Naive thymus-derived CD4-positive, alpha-beta T cell (primary cell): ENCODE data around the gene IRF3. TPM values are rescaled to one million over a fixed set of nuclear protein-coding genes. Genes with fewer than 3 reads are reported as not detected.

ENCODE experiments used
- ATAC-seq: fragments of 150-1000 bp; cut with Tn5 transposase; 2 replicates; pipeline ENCODE4 v1.10.0; 2021; ENCODE audit warnings: mild to moderate bottlenecking, moderate library complexity
- CTCF ChIA-PET: fragments of 350-600 bp; sonication (Branson Sonifier 250); formaldehyde crosslinking; loops from one replicate; lab custom pipeline; 2021; ENCODE audit warnings: antibody characterized with exemption; lab: Charles Lee
- POLR2A ChIA-PET: fragments of 350-600 bp; sonication (Branson Sonifier 250); formaldehyde crosslinking; loops from one replicate; lab custom pipeline; 2021; ENCODE audit warnings: antibody characterized with exemption, inconsistent platforms; lab: Charles Lee
- DNase-seq, 9 donors: peaks; one replicate each; pipeline versions ENCODE4 v3.0.0 to v3.0.0-alpha.2; 2020 to 2022; ENCODE audit warnings: mixed read lengths in 1 of 9
- H3K27ac ChIP-seq: one replicate; pipeline ENCODE4 v1.7.0; 2013; ENCODE audit warnings: mild to moderate bottlenecking, low read depth, low read length, moderate library complexity
- H3K27me3 ChIP-seq, 2 donors: one replicate each; pipeline ENCODE4 v1.7.0; 2013; ENCODE audit warnings: low read length in 2 of 2, mild to moderate bottlenecking in 2 of 2, moderate library complexity in 2 of 2; ENCODE audit not compliant: control insufficient read depth in 2 of 2, insufficient read depth in 2 of 2
- H3K36me3 ChIP-seq, 3 experiments: 1 replicate in 2 of 3; 2 replicates in 1 of 3; pipeline ENCODE4 v1.7.0; 2013; ENCODE audit warnings: low read length in 3 of 3, mild to moderate bottlenecking in 3 of 3, moderate library complexity in 1 of 3; ENCODE audit not compliant: insufficient read depth in 3 of 3, control insufficient read depth in 2 of 3
- H3K4me1 ChIP-seq, 2 donors: one replicate each; pipeline ENCODE4 v1.7.0; 2013; ENCODE audit warnings: low read length in 2 of 2, mild to moderate bottlenecking in 2 of 2, moderate library complexity in 1 of 2; ENCODE audit not compliant: control insufficient read depth in 2 of 2, insufficient read depth in 2 of 2
- H3K4me3 ChIP-seq: 2 replicates; pipeline ENCODE4 v1.7.0; 2013; ENCODE audit warnings: mild to moderate bottlenecking, low read length
- H3K9me3 ChIP-seq, 3 experiments: 1 replicate in 2 of 3; 2 replicates in 1 of 3; pipeline ENCODE4 v1.7.0; 2013; ENCODE audit warnings: low read length in 3 of 3; ENCODE audit not compliant: control insufficient read depth in 2 of 3
- H3K27ac Mint-ChIP-seq, 9 donors: one replicate each; pipeline ENCODE4 v1.8.0; 2020 to 2022; ENCODE audit warnings: mixed read lengths in 9 of 9, mild to moderate bottlenecking in 8 of 9, moderate library complexity in 5 of 9, inconsistent platforms in 2 of 9
- H3K27me3 Mint-ChIP-seq, 5 donors: one replicate each; pipeline ENCODE4 v1.8.0; 2021 to 2022; ENCODE audit warnings: mixed read lengths in 5 of 5, mild to moderate bottlenecking in 1 of 5
- H3K36me3 Mint-ChIP-seq, 5 donors: one replicate each; pipeline ENCODE4 v1.8.0; 2020 to 2022; ENCODE audit warnings: mixed read lengths in 5 of 5, mild to moderate bottlenecking in 3 of 5, inconsistent platforms in 1 of 5
- H3K4me1 Mint-ChIP-seq, 7 donors: one replicate each; pipeline ENCODE4 v1.8.0; 2020 to 2022; ENCODE audit warnings: mixed read lengths in 7 of 7, mild to moderate bottlenecking in 3 of 7, inconsistent platforms in 1 of 7
- H3K4me3 Mint-ChIP-seq, 10 donors: one replicate each; pipeline ENCODE4 v1.8.0; 2020 to 2022; ENCODE audit warnings: mild to moderate bottlenecking in 10 of 10, mixed read lengths in 10 of 10, moderate library complexity in 6 of 10, inconsistent platforms in 2 of 10
- H3K9me3 Mint-ChIP-seq, 11 donors: one replicate each; pipeline ENCODE4 v1.8.0; 2020 to 2022; ENCODE audit warnings: mixed read lengths in 11 of 11, mild to moderate bottlenecking in 4 of 11, inconsistent platforms in 1 of 11, moderate library complexity in 1 of 11
- intact Hi-C, 2 donors: fragments of 100-400 bp; cut with micrococcal nuclease; formaldehyde crosslinking; loops; one replicate each; pipeline ENCODE4 v1.15.1; 2023
- polyA plus RNA-seq, 2 donors: library from polyadenylated mRNA; unstranded; fragments of 300-500 nt; fragmentation: Illumina TruSeq; gene quantifications; one replicate each; pipeline ENCODE4 v1.2.3, GENCODE V29; 2021
- total RNA-seq, 6 experiments: library from RNA in 5 of 6; stranded (reverse) in 5 of 6; gene quantifications; 1 replicate in 5 of 6; 2 replicates in 1 of 6; pipeline ENCODE4 v1.2.3 and lab custom pipeline; 2021 to 2026

IRF3 gene, protein sequence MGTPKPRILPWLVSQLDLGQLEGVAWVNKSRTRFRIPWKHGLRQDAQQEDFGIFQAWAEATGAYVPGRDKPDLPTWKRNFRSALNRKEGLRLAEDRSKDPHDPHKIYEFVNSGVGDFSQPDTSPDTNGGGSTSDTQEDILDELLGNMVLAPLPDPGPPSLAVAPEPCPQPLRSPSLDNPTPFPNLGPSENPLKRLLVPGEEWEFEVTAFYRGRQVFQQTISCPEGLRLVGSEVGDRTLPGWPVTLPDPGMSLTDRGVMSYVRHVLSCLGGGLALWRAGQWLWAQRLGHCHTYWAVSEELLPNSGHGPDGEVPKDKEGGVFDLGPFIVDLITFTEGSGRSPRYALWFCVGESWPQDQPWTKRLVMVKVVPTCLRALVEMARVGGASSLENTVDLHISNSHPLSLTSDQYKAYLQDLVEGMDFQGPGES
- total RNA-seq (100 to 1,000 TPM; 176 to 346 (median 212) TPM), polyA plus RNA-seq (10 to 100 TPM; 55.5 to 80.7 TPM), total RNA-seq (lab: John Stamatoyannopoulos, UW) (138 reads per million, percentile 89 among the genes with 10 or more reads in this experiment)

DNA sequence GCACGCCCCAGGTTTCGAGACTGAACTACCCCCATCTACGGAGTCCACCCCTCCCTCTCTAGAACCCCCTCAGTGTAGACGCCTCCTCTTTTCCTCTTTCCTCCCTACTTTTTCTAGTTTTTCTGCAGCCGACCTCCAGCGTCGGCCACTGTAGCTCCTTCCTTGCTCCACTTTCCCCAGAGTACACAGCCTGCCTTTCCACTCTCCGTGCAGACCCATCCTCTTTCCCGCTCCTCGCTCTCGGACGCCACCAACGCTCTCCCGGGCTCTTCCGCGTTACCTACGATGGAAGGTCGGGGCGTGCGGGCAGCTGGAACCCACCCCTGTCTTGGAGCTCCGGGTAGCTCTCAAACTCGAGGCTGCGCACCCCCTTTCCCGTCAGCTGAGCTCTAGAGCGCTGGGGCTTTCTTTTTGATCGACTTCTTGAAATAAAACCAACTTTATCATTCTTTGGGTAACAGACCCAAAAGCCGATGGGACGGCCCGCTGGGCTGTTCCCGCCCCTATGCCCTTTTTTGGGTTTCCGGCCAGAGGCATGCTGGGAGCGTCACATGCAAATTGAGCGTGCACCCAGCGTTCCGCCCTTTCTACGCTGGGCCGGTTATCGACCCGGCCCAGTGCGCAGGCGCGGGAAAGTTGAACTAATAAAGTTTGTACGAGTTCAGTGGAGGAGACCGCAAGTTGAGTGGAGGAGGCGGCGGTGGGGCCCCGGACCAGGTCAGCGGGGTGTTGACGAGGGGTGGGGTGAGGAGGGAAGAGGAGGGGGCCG is at the start of gene IRF3, which contains the start of gene BCL2L12:
TSS of gene IRF3 (minus strand) at position 507 of the 769 bp plus-strand sequence. CDS start 1,019 bp downstream, outside the sequence.
TSS of gene BCL2L12 (plus strand) at position 583 of the 769 bp plus-strand sequence. CDS start 760 bp downstream, outside the sequence.
- Mint-ChIP-seq H3K4me3 (peak within 1 kb of the TSS; percentile 97 to 100 (median 99)), H3K27me3 (peaks cover 0 to 2% (median 0%) of the 10 kb centered on the region in 5 donors), H3K4me1 (peaks cover 24 to 47% (median 39%) of the 10 kb centered on the region in 7 donors), H3K27ac (peak within 1 kb of the TSS; percentile 96 to 99 (median 97)), H3K36me3 (peaks cover 4 to 18% (median 4%) of the 10 kb centered on the region in 5 donors), H3K9me3 (peaks cover 0 to 4% (median 0%) of the 10 kb centered on the region in 11 donors)
- intact Hi-C loops, result loop anchor here (1.0 to 2.0 kb wide), 9 partner anchors 11 to 547 kb away; partner anchors contain the start of genes AKT1S1 (in 1 of the 2), ALDH16A1 (in 1 of the 2), C19orf73 (in 1 of the 2) and NOSIP (in 1 of the 2)
- DNase-seq (peak; percentile 99), ATAC-seq (peak; percentile 90)
- peak within 1 kb of the TSS; percentile 95 for H3K4me3 ChIP-seq
- peak within 1 kb of the TSS; percentile 80 for H3K27ac ChIP-seq
- peaks cover 0 to 47% (median 14%) of the 10 kb centered on the region in 3 experiments for H3K36me3 ChIP-seq
- no peaks in the 10 kb centered on the region for H3K27me3 ChIP-seq
- ChIA-PET POLR2A (interaction anchor here (0.9 to 14.1 kb wide), 13 partner anchors 10 to 214 kb away, joined by 3 to 187 read pairs (median 9); partner anchors contain the start of genes AKT1S1, NOSIP, PIH1D1 and PRMT1), CTCF (interaction anchor here (1.3 to 2.2 kb wide), 2 partner anchors 25 to 120 kb away, joined by 3 to 8 read pairs; partner anchors contain the start of gene RRAS)
- no peaks in the 10 kb centered on the region for H3K9me3 ChIP-seq
- peaks cover 23% of the 10 kb centered on the region in 2 donors for H3K4me1 ChIP-seq

DNA sequence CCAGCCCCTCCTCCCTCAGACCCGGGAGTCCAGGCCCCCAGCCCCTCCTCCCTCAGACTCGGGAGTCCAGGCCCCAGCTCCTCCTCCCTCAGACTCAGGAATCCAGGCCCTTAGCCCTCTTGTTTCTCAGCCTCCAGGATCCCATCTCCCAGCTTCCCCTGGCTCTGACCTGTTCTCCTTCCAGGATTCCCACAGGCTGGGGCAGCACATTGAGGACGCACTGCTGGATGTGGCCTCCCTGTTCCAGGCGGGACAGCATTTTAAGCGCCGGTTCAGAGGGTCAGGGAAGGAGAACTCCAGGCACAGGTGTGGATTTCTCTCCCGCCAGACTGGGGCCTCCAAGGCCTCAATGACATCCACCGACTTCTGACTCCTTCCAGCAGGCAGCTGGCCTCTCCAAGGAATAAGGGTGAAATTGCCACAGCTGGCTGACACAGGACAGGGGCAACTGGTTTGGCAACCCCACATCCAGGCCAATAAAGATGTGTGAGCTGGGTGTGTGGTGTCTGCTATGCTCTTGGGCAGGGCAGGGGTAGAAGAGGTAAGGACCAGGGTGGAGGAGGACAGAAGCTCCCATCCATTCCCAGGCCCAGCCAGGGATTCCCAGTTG is 47.7 kb upstream of the IRF3 start:
- Mint-ChIP-seq H3K9me3 (peaks cover 0 to 2% (median 0%) of the 10 kb centered on the region in 11 donors), H3K27me3 (peaks cover 0 to 4% (median 0%) of the 10 kb centered on the region in 5 donors), H3K36me3 (peaks cover 0 to 5% (median 0%) of the 10 kb centered on the region in 5 donors), H3K4me1 (peaks cover 6 to 16% (median 8%) of the 10 kb centered on the region in 7 donors), H3K27ac (no peak overlapping the region), H3K4me3 (no peak overlapping the region)
- intact Hi-C loops, result no loop called here
- no peak for ATAC-seq
- Histone ChIP-seq H3K36me3 (no peaks in the 10 kb centered on the region), H3K4me1 (peaks cover 6 to 9% of the 10 kb centered on the region in 2 donors), H3K9me3 (no peaks in the 10 kb centered on the region), H3K4me3 (no peak overlapping the region), H3K27me3 (no peaks in the 10 kb centered on the region), H3K27ac (no peak overlapping the region)
- ChIA-PET CTCF (no interaction called here), POLR2A (interaction anchor here (1.0 kb wide), 1 partner anchor 10 kb away, joined by 3 read pairs; no protein-coding TSS in a partner anchor)
- no peak for DNase-seq

DNA sequence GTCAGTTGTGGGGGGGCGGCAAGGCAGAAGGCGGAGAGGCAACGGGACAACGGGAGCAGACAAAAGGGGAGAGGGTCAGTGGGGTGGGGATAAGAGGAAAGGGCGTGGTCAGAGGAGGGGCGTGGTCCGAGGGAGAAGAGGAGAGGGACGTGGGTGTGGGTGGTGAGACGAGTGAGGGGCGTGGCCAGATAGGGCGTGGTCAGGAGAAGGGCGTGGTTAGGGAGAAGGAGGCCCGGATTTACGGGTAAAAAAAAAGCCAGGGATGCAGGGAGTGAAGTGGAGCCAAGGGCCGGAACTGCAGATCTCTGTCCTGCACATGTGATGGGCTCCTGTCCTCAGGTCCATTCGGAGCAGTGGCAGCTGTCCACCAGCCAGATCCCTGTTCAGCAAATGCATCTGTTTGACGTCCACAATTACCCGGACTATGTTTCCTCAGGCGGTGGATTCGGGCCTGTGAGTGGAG is 46.8 kb upstream of the IRF3 start:
- Mint-ChIP-seq H3K9me3 (peaks cover 0 to 2% (median 0%) of the 10 kb centered on the region in 11 donors), H3K36me3 (peaks cover 0 to 2% (median 0%) of the 10 kb centered on the region in 5 donors), H3K27ac (peak overlapping the region in 1 of 9 donors; percentile 83), H3K4me1 (peaks cover 3 to 12% (median 4%) of the 10 kb centered on the region in 7 donors), H3K27me3 (peaks cover 0 to 4% (median 0%) of the 10 kb centered on the region in 5 donors), H3K4me3 (no peak overlapping the region)
- no peak overlapping the region for H3K27ac ChIP-seq
- ATAC-seq (no peak), DNase-seq (no peak)
- no peaks in the 10 kb centered on the region for H3K9me3 ChIP-seq
- CTCF ChIA-PET, result no interaction called here
- H3K4me3 ChIP-seq, result no peak overlapping the region
- intact Hi-C loops, result no loop called here
- POLR2A ChIA-PET, result interaction anchor here (0.7 kb wide), 1 partner anchor 70 kb away, joined by 3 read pairs; the partner anchor contains the start of gene SCAF1
- H3K4me1 ChIP-seq, result peaks cover 0 to 2% of the 10 kb centered on the region in 2 donors
- H3K27me3 ChIP-seq, result no peaks in the 10 kb centered on the region
- H3K36me3 ChIP-seq, result no peaks in the 10 kb centered on the region

DNA sequence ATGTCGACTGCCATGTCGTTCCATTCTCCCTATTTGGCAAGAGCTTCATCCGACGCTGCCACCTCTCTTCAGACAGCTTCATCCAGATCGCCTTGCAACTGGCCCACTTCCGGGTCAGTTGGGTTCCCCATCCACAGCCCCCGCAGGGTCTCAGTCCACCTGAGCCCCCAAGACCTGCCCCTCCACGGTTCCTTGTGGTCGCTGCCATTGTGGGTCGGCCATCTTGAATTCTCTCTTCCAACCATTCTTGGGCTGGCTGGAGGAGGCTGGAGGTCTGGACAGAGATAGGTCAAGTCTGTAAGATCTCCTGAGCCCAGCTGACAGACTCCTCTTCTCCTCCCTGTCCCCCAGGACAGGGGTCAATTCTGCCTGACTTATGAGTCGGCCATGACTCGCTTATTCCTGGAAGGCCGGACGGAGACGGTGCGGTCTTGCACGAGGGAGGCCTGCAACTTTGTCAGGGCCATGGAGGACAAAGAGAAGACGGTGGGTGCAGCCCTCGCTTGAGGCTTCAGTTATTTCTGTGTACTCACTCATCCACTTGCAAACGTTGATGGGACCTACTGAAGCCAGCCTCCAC is 44.8 kb upstream of the IRF3 start:
- intact Hi-C loops, result no loop called here
- DNase-seq (no peak), ATAC-seq (no peak)
- Histone ChIP-seq H3K27me3 (no peaks in the 10 kb centered on the region), H3K4me3 (no peak overlapping the region), H3K27ac (no peak overlapping the region), H3K4me1 (no peaks in the 10 kb centered on the region), H3K36me3 (no peaks in the 10 kb centered on the region), H3K9me3 (no peaks in the 10 kb centered on the region)
- peaks cover 0 to 8% (median 0%) of the 10 kb centered on the region in 5 donors for H3K27me3 Mint-ChIP-seq
- POLR2A ChIA-PET, result interaction anchor here (0.7 kb wide), 1 partner anchor 212 kb away, joined by 5 read pairs; no protein-coding TSS in a partner anchor
- peaks cover 0 to 2% (median 0%) of the 10 kb centered on the region in 11 donors for H3K9me3 Mint-ChIP-seq
- no peak overlapping the region for H3K4me3 Mint-ChIP-seq
- peaks cover 0 to 6% (median 0%) of the 10 kb centered on the region in 7 donors for H3K4me1 Mint-ChIP-seq
- H3K27ac Mint-ChIP-seq, result no peak overlapping the region
- CTCF ChIA-PET, result no interaction called here
- peaks cover 0 to 2% (median 0%) of the 10 kb centered on the region in 5 donors for H3K36me3 Mint-ChIP-seq

DNA sequence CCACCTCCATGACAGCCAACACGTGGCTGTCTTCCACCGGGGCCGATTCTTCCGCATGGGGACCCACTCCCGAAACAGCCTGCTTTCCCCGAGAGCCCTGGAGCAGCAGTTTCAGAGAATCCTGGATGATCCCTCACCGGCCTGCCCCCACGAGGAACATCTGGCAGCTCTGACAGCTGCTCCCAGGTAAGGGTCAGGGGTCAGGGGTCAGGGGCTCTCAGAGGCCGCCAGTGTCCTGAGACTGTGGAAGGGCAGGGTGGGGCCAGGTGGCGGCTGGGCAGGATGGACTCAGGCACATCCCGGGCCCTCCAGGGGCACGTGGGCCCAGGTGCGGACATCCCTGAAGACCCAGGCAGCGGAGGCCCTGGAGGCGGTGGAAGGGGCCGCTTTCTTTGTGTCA is 40.3 kb upstream of the IRF3 start:
- Histone ChIP-seq H3K4me1 (no peaks in the 10 kb centered on the region), H3K27ac (no peak overlapping the region), H3K9me3 (no peaks in the 10 kb centered on the region), H3K27me3 (no peaks in the 10 kb centered on the region), H3K36me3 (no peaks in the 10 kb centered on the region), H3K4me3 (no peak overlapping the region)
- intact Hi-C loops, result no loop called here
- H3K27ac Mint-ChIP-seq, result no peak overlapping the region
- peaks cover 0 to 8% (median 0%) of the 10 kb centered on the region in 5 donors for H3K27me3 Mint-ChIP-seq
- peaks cover 0 to 4% (median 0%) of the 10 kb centered on the region in 7 donors for H3K4me1 Mint-ChIP-seq
- H3K9me3 Mint-ChIP-seq, result peaks cover 0 to 2% (median 0%) of the 10 kb centered on the region in 11 donors
- ChIA-PET CTCF (no interaction called here), POLR2A (interaction anchor here (1.0 kb wide), 1 partner anchor 12 kb away, joined by 3 read pairs; no protein-coding TSS in a partner anchor)
- H3K4me3 Mint-ChIP-seq, result no peak overlapping the region
- no peak for DNase-seq
- no peaks in the 10 kb centered on the region for H3K36me3 Mint-ChIP-seq
- no peak for ATAC-seq
